KBM-7 (cell line): Measurements from ENCODE around the gene LCNL1.
A peak's percentile ranks its signal among the peaks of the same experiment; 100 is the strongest.

Source experiments
- DNase-seq: peaks from one replicate; pipeline ENCODE4 v3.0.0-alpha.2; 2015
- in situ Hi-C: fragments of 300-500 bp; cut with MboI; formaldehyde crosslinking; loops from 2 replicates; pipeline ENCODE4 v1.14.3; 2020; ENCODE audit warnings: low sequenced_read_pairs, low pct_unique_long_range_greater_than_20kb, mixed read lengths

LCNL1 gene

GRCh38 chr9:137016436-137016835, 33.6 kb downstream of the LCNL1 start:
- no peak for DNase-seq
- in situ Hi-C loops, result no loop called here

GRCh38 chr9:137017071-137017470, 34.3 kb downstream of the LCNL1 start:
- in situ Hi-C loops, result no loop called here
- DNase-seq, result no peak

- no peak for DNase-seq
- in situ Hi-C loops, result no loop called here
Measured at GRCh38 chr9:137017791-137018497, 35.2 kb downstream of the LCNL1 start.

- DNase-seq, result no peak
- in situ Hi-C loops, result no loop called here
Measured at GRCh38 chr9:137018761-137019559, 36.2 kb downstream of the LCNL1 start.

- in situ Hi-C loops, result no loop called here
Measured at GRCh38 chr9:137019891-137020683, 37.3 kb downstream of the LCNL1 start.

GRCh38 chr9:137020771-137021567, 38.2 kb downstream of the LCNL1 start:
- no peak for DNase-seq
- in situ Hi-C loops, result no loop called here

More at GRCh38 chr9:137019891-137020683, 37.3 kb downstream of the LCNL1 start:
- DNase-seq, result no peak

- no peak for DNase-seq
- in situ Hi-C loops, result no loop called here
Measured at GRCh38 chr9:137021568-137021978, 38.8 kb downstream of the LCNL1 start.

- peak; percentile 63 for DNase-seq
- in situ Hi-C loops, result no loop called here
Measured at GRCh38 chr9:137021979-137022661, 39.3 kb downstream of the LCNL1 start.

- in situ Hi-C loops, result no loop called here
- DNase-seq, result no peak
Measured at GRCh38 chr9:137022662-137023008, 39.8 kb downstream of the LCNL1 start.

- in situ Hi-C loops, result no loop called here
- DNase-seq, result no peak
Measured at GRCh38 chr9:137023157-137023556, 40.4 kb downstream of the LCNL1 start.

GRCh38 chr9:137023583-137023991, 40.8 kb downstream of the LCNL1 start:
- no peak for DNase-seq
- in situ Hi-C loops, result no loop called here

GRCh38 chr9:137025517-137025966, 42.7 kb downstream of the LCNL1 start:
- no peak for DNase-seq
- in situ Hi-C loops, result no loop called here

- in situ Hi-C loops, result no loop called here
- DNase-seq, result no peak
Measured at GRCh38 chr9:137026384-137026783, 43.6 kb downstream of the LCNL1 start.

- in situ Hi-C loops, result no loop called here
- DNase-seq, result no peak
Measured at GRCh38 chr9:137026828-137027227, 44.0 kb downstream of the LCNL1 start.

GRCh38 chr9:137027369-137028262, 44.8 kb downstream of the LCNL1 start, which contains the start of gene ABCA2:
Gene ABCA2 (minus strand): TSS chr9:137028237. CDS start chr9:137028140, 97 bp downstream.
- no peak for DNase-seq
- in situ Hi-C loops, result no loop called here

GRCh38 chr9:137028263-137029057, 45.7 kb downstream of the LCNL1 start:
- DNase-seq, result peak; percentile 77
- in situ Hi-C loops, result no loop called here
